Caki2 (cell line): Measurements from ENCODE around the gene LY9. TPM values are rescaled to one million over a fixed set of nuclear protein-coding genes. Genes with fewer than 3 reads are reported as not detected.

ENCODE experiments used
- DNase-seq: peaks from one replicate; pipeline ENCODE4 v3.0.0-alpha.2; 2015; ENCODE audit warnings: low read depth
- in situ Hi-C: cut with HindIII; loops from 2 replicates; pipeline ENCODE4 v1.10.0; 2016; ENCODE audit warnings: low sequenced_read_pairs, low pct_unique_long_range_greater_than_20kb, mixed read lengths
- total RNA-seq: library from RNA; depleted of rRNA; stranded (reverse); fragments of >200 nt; shearing (Covaris generic); gene quantifications from 2 replicates; pipeline ENCODE4 v1.2.3, GENCODE V29; 2014; ENCODE audit warnings: low replicate concordance; rRNA removed

LY9 gene
- total RNA-seq: not detected in 2 replicates

- in situ Hi-C loops: no loop called here
- no peak for DNase-seq
Measured at GRCh38 chr1:160795951-160796383, at the start of gene LY9. LY9 (plus strand) TSS chr1:160796174; CDS start chr1:160796188, 14 bp downstream.

DNA sequence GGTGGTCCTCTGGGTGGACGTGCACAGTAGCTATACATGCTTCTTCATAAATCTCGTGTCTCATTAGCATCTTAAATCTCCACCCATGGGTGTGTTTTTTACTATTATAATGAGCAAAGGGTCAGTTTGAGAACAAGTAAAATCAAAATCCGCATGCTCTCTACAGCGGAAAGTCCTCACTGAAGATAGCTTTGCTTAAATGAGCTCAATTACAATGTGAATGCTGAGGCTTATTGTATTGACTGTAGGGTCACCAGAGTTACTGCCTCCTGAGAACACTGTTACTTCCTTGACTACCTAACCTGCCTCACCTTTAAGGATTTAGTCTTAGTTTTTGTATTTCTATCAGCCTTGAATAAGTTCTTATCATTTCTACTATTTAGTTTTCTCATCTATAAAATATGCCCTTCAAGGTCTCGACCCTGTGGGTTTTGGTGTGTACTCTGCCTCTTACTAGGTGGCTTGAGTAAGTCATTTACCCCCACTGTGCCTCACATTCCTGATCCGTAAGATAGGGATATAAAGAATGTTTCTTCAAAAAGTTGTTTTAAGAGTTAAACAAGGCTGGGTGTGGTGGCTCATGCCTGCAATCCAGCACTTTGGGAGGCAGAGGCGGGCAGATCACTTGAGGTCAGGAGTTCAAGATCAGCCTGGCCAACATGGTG is 49.0 kb upstream of the LY9 start:
- in situ Hi-C loops: no loop called here
- no peak for DNase-seq

- DNase-seq: no peak
- in situ Hi-C loops: no loop called here
Measured at GRCh38 chr1:160747717-160748116, 48.3 kb upstream of the LY9 start.

DNA sequence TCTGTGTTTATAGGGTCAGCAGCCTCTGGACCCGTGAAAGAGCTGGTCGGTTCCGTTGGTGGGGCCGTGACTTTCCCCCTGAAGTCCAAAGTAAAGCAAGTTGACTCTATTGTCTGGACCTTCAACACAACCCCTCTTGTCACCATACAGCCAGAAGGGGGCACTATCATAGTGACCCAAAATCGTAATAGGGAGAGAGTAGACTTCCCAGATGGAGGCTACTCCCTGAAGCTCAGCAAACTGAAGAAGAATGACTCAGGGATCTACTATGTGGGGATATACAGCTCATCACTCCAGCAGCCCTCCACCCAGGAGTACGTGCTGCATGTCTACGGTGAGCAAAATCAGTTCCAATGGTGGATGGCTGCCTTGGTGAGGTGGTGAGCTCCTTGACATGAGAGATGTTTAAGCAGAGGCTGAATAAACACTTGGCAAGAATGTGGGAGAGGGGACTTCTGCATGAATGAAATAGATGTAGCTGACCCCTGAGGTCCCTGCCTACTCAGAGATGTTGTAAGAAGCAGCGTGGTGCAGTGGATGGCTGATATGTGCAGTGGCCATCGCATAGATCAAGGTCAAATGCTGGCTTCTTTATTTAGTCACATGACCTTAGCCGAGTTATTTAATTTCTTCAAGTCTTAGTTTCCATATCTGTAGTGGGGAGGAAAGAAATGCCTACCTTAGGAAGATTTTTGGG is 47.6 kb upstream of the LY9 start:
- in situ Hi-C loops: no loop called here
- DNase-seq: no peak

- DNase-seq: no peak
- in situ Hi-C loops: no loop called here
Measured at GRCh38 chr1:160748878-160749269, 47.1 kb upstream of the LY9 start.

DNA sequence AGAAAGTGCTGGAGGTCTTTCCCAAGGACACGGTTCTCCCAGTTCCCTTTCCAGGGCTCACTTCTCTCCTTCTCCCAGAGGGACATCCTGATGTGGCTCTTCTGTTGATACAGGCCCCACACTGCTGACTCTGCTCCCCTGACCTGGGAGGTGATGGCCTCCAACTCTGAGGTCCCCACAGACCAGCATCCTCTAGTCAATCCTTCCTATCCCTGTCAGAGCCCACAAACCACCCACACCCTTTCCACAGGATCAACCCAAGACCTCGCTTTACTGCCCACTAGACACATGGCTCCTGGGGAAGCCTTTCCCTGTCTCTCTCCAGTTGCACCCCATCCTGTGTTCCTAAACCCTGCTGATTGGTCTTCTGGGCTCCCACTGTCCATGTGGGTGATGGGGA is 45.4 kb upstream of the LY9 start:
- DNase-seq: no peak
- in situ Hi-C loops: no loop called here

- in situ Hi-C loops: no loop called here
- no peak for DNase-seq
Measured at GRCh38 chr1:160752406-160752805, 43.6 kb upstream of the LY9 start.

GRCh38 chr1:160752924-160753323 is 43.0 kb upstream of the LY9 start:
- no peak for DNase-seq
- in situ Hi-C loops: no loop called here

DNA sequence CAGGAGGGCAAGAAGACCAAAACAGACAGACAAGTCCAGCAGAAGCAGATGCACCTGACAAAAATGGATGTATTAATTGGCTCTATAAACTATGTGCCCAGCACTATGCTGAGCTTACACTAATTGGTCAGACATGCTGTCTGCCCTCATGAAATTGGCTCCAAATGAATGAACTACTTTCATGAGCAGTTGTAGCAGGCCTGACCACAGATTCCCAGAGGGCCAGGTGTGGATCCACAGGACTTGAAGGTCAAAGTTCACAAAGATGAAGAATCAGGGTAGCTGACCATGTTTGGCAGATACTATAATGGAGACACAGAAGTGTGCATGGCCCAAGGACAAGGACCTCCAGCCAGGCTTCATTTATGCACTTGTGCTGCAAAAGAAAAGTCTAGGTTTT is 42.4 kb upstream of the LY9 start:
- in situ Hi-C loops: no loop called here
- no peak for DNase-seq

DNA sequence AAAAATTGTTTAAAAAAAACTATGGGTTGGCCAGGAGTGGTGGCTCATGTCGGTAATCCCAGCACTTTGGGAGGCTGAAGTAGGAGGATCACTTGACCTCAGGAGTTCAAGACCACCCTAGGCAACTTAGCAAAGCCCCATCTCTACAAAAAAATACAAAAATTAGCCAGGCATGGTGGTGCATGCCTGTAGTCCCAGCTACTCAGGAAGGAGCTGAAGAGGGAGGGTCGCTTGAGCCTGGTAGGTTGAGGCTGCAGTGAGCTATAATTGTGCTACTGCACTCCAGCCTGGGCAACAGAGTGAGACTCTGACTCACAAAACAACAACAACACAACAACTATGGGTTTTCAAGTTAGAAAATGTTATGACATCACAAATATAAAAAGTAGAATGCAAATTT is 40.5 kb upstream of the LY9 start:
- no peak for DNase-seq
- in situ Hi-C loops: no loop called here

DNA sequence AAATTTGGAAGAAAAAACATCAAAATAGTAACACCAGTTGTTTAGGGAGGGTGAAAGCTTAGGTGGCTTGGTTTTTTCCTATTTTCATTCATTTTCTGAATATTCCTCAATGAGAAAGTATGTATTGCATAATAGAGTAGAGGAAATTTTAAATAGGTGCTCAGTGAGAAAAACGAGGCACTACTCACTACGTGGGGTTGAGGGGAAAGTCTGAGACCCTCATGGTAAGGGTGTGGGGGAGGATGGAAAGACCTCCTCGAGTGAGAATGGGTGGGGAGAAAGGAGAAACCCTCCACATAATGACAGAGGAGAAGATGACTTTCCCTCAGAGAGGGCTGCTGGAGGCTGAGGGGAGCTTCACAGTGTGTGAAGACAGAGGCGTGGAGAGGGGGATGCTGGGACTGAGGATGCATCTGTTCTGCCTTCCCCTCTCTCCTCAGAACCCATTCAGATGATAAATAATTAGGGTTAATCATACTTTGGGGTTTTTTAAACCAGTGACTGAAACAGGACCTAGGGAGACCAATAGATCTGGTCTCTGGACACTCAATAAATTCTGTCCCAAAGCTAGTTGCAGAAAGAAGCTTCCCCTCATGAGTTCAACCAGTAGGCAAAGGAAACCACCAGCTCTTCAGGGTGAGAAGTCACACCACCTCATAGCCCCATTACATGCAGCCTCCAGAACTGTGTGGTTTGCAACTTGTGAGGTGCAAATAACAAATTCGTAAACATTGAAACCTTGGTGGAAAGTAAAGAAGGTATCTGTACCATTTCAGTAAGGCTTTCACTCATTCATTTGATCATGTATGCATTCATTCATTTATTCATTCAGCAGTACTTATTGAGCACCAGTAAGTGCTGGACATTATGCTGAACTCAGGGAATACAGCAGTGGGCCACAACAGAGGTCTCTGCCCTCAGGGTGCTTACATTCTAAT is 39.8 kb upstream of the LY9 start:
- no peak for DNase-seq
- in situ Hi-C loops: no loop called here

DNA sequence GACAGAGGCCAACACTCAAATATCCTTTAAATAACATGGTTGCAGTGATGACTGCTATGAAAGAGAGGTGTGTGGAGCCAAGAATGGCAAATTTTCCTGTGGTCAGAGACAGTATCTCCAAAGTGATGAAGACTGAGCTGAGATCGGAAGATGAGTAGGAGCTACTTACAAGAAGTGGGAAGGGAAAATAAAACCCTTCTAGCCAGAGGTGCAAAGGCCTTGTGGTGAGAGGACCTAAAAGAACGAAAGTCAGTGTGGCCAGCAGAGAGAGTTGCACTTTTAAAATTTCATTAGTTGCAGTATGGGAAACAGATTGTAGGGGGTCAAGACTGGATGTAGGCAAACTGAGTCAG is 39.1 kb upstream of the LY9 start:
- DNase-seq: no peak
- in situ Hi-C loops: no loop called here

- in situ Hi-C loops: no loop called here
- DNase-seq: no peak
Measured at GRCh38 chr1:160758521-160758920, 37.5 kb upstream of the LY9 start.

DNA sequence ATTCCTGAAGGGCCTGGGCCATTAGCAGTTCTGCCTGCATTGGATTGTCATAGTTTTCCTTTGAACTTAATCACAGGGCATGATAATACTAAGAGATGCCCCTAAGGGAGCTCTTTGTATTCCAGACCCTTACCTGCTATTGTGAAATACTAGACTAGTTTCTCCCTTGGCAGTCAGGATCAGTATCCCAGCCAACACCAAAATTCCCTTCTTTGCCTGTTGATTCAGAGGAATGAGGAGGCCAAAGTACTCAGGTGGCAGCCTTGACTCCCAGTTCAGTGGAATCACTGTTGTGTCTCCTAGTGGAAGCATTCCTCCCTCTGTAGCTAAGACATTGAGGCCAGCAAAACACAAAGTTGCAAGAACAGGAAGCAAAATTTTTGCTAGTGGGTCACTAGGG is 36.2 kb upstream of the LY9 start:
- in situ Hi-C loops: no loop called here
- no peak for DNase-seq

- in situ Hi-C loops: no loop called here
- DNase-seq: no peak
Measured at GRCh38 chr1:160761046-160761445, 34.9 kb upstream of the LY9 start.

GRCh38 chr1:160761886-160762285 is 34.1 kb upstream of the LY9 start:
- in situ Hi-C loops: no loop called here

DNA sequence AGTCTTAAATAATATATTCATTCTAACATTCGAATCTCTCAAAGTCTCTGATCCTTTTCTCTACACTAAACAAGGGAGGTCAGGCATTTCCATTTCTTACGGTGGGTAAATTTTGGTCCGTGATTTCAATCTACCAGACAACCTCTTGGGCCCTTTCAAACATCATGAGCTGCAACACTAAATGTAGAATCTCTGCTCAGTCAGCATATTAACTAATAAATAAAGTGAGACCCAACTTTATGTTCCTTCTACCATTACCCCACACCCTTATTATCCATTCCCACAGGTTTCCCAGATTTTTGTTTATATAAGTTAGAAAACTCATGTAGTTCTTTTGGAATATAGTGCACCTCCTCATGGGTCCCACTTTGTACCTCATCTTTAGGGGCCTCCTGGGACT is 32.0 kb upstream of the LY9 start:
- in situ Hi-C loops: no loop called here
- DNase-seq: no peak

More at GRCh38 chr1:160761886-160762285, 34.1 kb upstream of the LY9 start:
- DNase-seq: no peak

DNA sequence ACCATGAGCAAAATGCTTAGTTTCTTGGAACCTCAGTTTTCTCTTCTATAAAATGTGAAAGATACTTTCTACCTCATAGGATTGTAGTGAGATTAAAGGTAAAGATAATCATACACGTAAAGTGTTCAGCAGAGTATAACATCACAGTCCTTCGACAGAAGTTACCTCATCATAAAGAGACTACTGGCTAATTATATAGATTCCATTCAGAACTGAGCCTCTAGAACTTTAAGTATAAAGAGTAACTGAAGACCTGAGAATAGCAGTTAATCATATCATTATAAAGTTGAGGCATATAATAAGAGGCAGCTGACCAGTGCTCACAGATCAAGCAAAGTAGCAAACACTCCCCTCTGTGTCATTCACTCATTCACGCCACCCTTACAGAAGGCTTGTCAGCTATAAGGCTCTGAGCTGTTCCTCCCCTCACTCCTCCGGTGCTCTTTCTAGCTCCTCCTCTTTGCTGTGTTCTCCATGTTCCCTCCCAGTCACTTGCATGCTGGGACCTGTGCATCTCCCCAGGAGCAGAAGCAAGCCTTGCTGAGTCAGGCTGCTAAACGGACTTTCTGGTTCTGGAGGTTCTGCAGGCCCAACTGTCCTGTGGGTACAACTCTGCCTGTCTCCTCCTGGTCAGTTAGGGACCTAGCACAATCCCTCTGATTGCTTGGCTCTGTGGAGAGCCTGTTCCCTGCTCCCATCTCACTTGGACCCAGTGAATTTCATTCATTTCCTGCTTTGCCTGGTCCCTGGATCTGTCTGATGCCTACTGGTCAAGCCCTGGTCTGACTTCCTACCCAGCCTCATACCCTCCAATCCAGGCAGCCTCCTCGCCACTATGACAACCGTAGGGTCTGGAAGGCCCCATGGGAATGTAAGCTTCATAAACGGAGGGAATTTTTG is 28.3 kb upstream of the LY9 start:
- DNase-seq: no peak
- in situ Hi-C loops: no loop called here
